Caco-2 (cell line): ENCODE results near the gene TMEM45A. TPM values are rescaled to one million over a fixed set of nuclear protein-coding genes. Genes with fewer than 3 reads are reported as not detected.

Experiments
- BruUV-seq: library from RNA; stranded (reverse); fragments of 400-500 nt; replicated peaks from 2 replicates; lab custom pipeline; 2021; lab: Mats Ljungman, UMichigan
- CTCF ChIA-PET: fragments of 300-600 bp; sonication (Branson Sonifier 250); formaldehyde crosslinking; loops from one replicate; lab custom pipeline; 2022; ENCODE audit warnings: antibody characterized with exemption; lab: Charles Lee
- POLR2A ChIA-PET: fragments of 300-600 bp; sonication (Branson Sonifier 250); formaldehyde crosslinking; loops from one replicate; lab custom pipeline; 2022; ENCODE audit warnings: antibody characterized with exemption; lab: Charles Lee
- DNase-seq, 2 experiments: peaks; one replicate each; pipeline versions ENCODE4 v3.0.0 to v3.0.0-alpha.2; 2020 to 2022
- H3K27me3 ChIP-seq: replicated peaks from 2 replicates; pipeline ENCODE4 v1.6.0; 2011; ENCODE audit warnings: low read length; ENCODE audit not compliant: control insufficient read depth, insufficient read depth
- H3K36me3 ChIP-seq: 2 replicates; pipeline ENCODE4 v1.5.1; 2011; ENCODE audit warnings: low read length; ENCODE audit not compliant: control insufficient read depth, insufficient read depth
- H3K4me1 ChIP-seq: fragments of 250-450 bp; sonication (Bioruptor Pico); 2 replicates; pipeline ENCODE4 v1.5.1; 2020; ENCODE audit warnings: mild to moderate bottlenecking
- H3K4me3 ChIP-seq: 2 replicates; pipeline ENCODE4 v1.5.1; 2011; ENCODE audit warnings: low read depth, mild to moderate bottlenecking, control low read depth, low read length
- H3K9me3 ChIP-seq: fragments of 250-450 bp; sonication (Bioruptor Pico); 2 replicates; pipeline ENCODE4 v1.5.1; 2020; ENCODE audit warnings: mild to moderate bottlenecking, moderate library complexity
- H3K27ac Mint-ChIP-seq: one replicate; pipeline ENCODE4 v1.8.0; 2022; ENCODE audit warnings: mixed read lengths; ENCODE audit not compliant: unreplicated experiment
- H3K27me3 Mint-ChIP-seq: one replicate; pipeline ENCODE4 v1.8.0; 2022; ENCODE audit warnings: mixed read lengths; ENCODE audit not compliant: insufficient read depth, unreplicated experiment
- H3K36me3 Mint-ChIP-seq: one replicate; pipeline ENCODE4 v1.8.0; 2022; ENCODE audit warnings: mild to moderate bottlenecking, mixed read lengths; ENCODE audit not compliant: insufficient read depth, unreplicated experiment
- H3K4me1 Mint-ChIP-seq: one replicate; pipeline ENCODE4 v1.8.0; 2022; ENCODE audit warnings: low read depth, mixed read lengths; ENCODE audit not compliant: unreplicated experiment
- H3K4me3 Mint-ChIP-seq: one replicate; pipeline ENCODE4 v1.8.0; 2022; ENCODE audit warnings: mild to moderate bottlenecking, moderate library complexity, mixed read lengths; ENCODE audit not compliant: unreplicated experiment
- H3K9me3 Mint-ChIP-seq: one replicate; pipeline ENCODE4 v1.8.0; 2022; ENCODE audit warnings: mixed read lengths; ENCODE audit not compliant: unreplicated experiment
- intact Hi-C: fragments of 100-400 bp; cut with micrococcal nuclease; formaldehyde crosslinking; loops from one replicate; pipeline ENCODE4 v1.10.0; 2022; ENCODE audit not compliant: unreplicated experiment
- total RNA-seq: library from RNA; stranded (reverse); gene quantifications from 2 replicates; pipeline ENCODE4 v1.2.3, GENCODE V29; 2022
- TF ChIP-seq, protein P1 (sequence below), 2 experiments: fragments of 200-600 bp in 1 of 2; IDR thresholded peaks; 1 replicate in 1 of 2; 2 replicates in 1 of 2; pipeline versions ENCODE4 v1.5.1 to v1.8.0; 2011 to 2022; ENCODE audit warnings: antibody characterized with exemption in 1 of 2, control low read depth in 1 of 2, inconsistent platforms in 1 of 2, low read depth in 1 of 2, low read length in 1 of 2, mild to moderate bottlenecking in 1 of 2, moderate library complexity in 1 of 2; ENCODE audit not compliant: insufficient read depth in 1 of 2, severe bottlenecking in 1 of 2, unreplicated experiment in 1 of 2

The TMEM45A gene
- total RNA-seq, 1 experiment from 2014 or later: 5.6 TPM

GRCh38 chr3:100521439-100521845 is 29.0 kb downstream of the TMEM45A start:
- H3K4me3 ChIP-seq: no peak overlapping the region
- H3K9me3 ChIP-seq: no peaks in the 10 kb centered on the region
- BruUV-seq: no TSS peak
- TF ChIP-seq, protein P1, sequence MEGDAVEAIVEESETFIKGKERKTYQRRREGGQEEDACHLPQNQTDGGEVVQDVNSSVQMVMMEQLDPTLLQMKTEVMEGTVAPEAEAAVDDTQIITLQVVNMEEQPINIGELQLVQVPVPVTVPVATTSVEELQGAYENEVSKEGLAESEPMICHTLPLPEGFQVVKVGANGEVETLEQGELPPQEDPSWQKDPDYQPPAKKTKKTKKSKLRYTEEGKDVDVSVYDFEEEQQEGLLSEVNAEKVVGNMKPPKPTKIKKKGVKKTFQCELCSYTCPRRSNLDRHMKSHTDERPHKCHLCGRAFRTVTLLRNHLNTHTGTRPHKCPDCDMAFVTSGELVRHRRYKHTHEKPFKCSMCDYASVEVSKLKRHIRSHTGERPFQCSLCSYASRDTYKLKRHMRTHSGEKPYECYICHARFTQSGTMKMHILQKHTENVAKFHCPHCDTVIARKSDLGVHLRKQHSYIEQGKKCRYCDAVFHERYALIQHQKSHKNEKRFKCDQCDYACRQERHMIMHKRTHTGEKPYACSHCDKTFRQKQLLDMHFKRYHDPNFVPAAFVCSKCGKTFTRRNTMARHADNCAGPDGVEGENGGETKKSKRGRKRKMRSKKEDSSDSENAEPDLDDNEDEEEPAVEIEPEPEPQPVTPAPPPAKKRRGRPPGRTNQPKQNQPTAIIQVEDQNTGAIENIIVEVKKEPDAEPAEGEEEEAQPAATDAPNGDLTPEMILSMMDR (IDR thresholded peaks at IDR 0.05; ENCODE audit: insufficient read depth in 1 of 2, low read depth in 1 of 2, low read length in 1 of 2, severe bottlenecking in 1 of 2, unreplicated experiment in 1 of 2): no peak
- no peaks in the 10 kb centered on the region for H3K4me1 Mint-ChIP-seq
- no peaks in the 10 kb centered on the region for H3K9me3 Mint-ChIP-seq
- ChIA-PET POLR2A (no interaction called here), CTCF (no interaction called here)
- H3K4me1 ChIP-seq: no peaks in the 10 kb centered on the region
- H3K36me3 ChIP-seq: no peaks in the 10 kb centered on the region
- no peaks in the 10 kb centered on the region for H3K36me3 Mint-ChIP-seq
- no peaks in the 10 kb centered on the region for H3K27me3 Mint-ChIP-seq
- no peaks in the 10 kb centered on the region for H3K27me3 ChIP-seq
- DNase-seq: no peak
- no peak overlapping the region for H3K4me3 Mint-ChIP-seq
- intact Hi-C loops: no loop called here
- no peak overlapping the region for H3K27ac Mint-ChIP-seq

DNA sequence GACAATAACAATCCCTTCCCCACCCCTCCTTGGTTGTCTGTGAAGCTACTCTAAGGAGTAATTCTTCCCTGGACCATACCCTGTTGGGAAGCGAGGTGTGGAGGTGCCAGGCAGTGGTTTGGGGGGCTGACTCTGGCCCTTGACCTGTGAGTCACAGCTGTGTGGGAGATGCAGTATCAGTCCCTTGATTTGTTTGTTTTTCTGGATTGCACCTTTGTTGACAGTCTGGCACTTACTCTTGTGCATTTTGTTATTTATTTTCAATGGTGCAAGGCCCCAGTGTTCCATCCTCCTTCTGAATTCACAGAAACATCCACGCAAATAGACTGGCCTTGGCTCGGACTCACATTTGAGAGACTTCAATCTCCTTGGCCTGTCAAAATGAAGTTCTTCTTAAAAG is 29.7 kb downstream of the TMEM45A start:
- H3K4me1 ChIP-seq: no peaks in the 10 kb centered on the region
- DNase-seq: no peak
- ChIA-PET POLR2A (no interaction called here), CTCF (no interaction called here)
- no peaks in the 10 kb centered on the region for H3K36me3 ChIP-seq
- Mint-ChIP-seq H3K9me3 (no peaks in the 10 kb centered on the region), H3K27ac (no peak overlapping the region), H3K27me3 (no peaks in the 10 kb centered on the region), H3K36me3 (no peaks in the 10 kb centered on the region), H3K4me1 (no peaks in the 10 kb centered on the region), H3K4me3 (no peak overlapping the region)
- H3K27me3 ChIP-seq: no peaks in the 10 kb centered on the region
- TF ChIP-seq, protein P1 (IDR thresholded peaks at IDR 0.05; ENCODE audit: insufficient read depth in 1 of 2, low read depth in 1 of 2, low read length in 1 of 2, severe bottlenecking in 1 of 2, unreplicated experiment in 1 of 2): no peak
- intact Hi-C loops: no loop called here
- H3K9me3 ChIP-seq: no peaks in the 10 kb centered on the region
- no peak overlapping the region for H3K4me3 ChIP-seq
- BruUV-seq: no TSS peak

DNA sequence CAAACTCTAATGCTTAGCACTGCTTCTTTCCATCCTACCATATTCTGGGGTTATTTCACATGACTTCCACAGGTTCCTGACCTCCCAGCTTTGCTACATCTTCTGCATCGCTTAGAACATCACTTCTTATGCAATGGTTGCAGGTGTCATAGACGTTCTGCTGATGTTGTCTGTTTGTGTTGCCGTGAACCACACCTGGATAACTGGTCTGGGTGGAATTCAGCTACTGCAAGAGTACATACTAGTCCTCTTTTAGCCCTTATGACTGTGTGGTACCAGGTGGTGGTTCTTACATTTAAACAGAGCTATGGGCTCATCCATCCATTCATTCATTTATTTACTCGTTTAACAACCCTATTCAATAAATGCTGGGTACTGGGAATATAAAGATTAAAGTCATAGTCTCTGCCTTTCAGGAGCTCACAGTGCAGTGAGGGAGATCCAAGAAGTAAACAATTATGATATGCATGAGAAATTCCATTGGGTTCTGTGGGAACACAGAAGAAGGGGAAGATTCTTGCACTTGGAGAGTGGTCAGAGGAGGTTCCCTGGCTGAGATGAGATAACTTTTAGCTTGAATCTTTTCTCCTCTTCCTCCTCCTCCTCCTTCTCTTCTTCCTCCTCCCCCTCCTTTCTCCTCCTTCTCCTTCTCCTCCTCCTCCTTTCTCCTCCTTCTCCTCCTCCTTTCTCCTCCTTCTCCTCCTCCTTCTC is 30.8 kb downstream of the TMEM45A start:
- Histone ChIP-seq H3K36me3 (no peaks in the 10 kb centered on the region), H3K4me1 (no peaks in the 10 kb centered on the region), H3K4me3 (no peak overlapping the region), H3K27me3 (no peaks in the 10 kb centered on the region), H3K9me3 (no peaks in the 10 kb centered on the region)
- TF ChIP-seq, protein P1 (IDR thresholded peaks at IDR 0.05; ENCODE audit: insufficient read depth in 1 of 2, low read depth in 1 of 2, low read length in 1 of 2, severe bottlenecking in 1 of 2, unreplicated experiment in 1 of 2): no peak
- intact Hi-C loops: no loop called here
- CTCF ChIA-PET: no interaction called here
- Mint-ChIP-seq H3K36me3 (no peaks in the 10 kb centered on the region), H3K4me1 (no peaks in the 10 kb centered on the region), H3K9me3 (no peaks in the 10 kb centered on the region), H3K4me3 (no peak overlapping the region), H3K27me3 (peaks cover 1% of the 10 kb centered on the region), H3K27ac (no peak overlapping the region)
- POLR2A ChIA-PET: no interaction called here
- BruUV-seq: no TSS peak
- DNase-seq: no peak
